Measurements from ENCODE around the gene CLDND2.
A peak's percentile ranks its signal among the peaks of the same experiment; 100 is the strongest.
"Not testable (repeated sequence)": the region's sequence is repeated elsewhere in the genome, so short reads cannot be mapped to it uniquely, and the experiment has no call there.

CLDND2 gene

GRCh38 chr19:51368366-51369282 is at the start of gene CLDND2:
Gene CLDND2 (minus strand): TSS chr19:51369003. CDS start chr19:51368577, 426 bp downstream.
- no peak for DNase-seq (ENCODE audit: low read depth in 2 of 2)

GRCh38 chr19:51417810-51418157 is 49.0 kb upstream of the CLDND2 start:
- no peak for DNase-seq (ENCODE audit: low read depth in 2 of 2)

GRCh38 chr19:51417107-51417809 is 48.5 kb upstream of the CLDND2 start, which contains the start of gene SIGLEC10:
Gene SIGLEC10 (minus strand): TSS chr19:51417642. CDS start chr19:51417581, 61 bp downstream.
- peak; percentile 32 to 52 for DNase-seq (ENCODE audit: low read depth in 2 of 2)

GRCh38 chr19:51416422-51416821 is 47.6 kb upstream of the CLDND2 start:
- DNase-seq (ENCODE audit: low read depth in 2 of 2), result not testable (repeated sequence)

- no peak for DNase-seq (ENCODE audit: low read depth in 2 of 2)
Measured at GRCh38 chr19:51415187-51415586, 46.4 kb upstream of the CLDND2 start.

- DNase-seq (ENCODE audit: low read depth in 2 of 2), result no peak
Measured at GRCh38 chr19:51410950-51411748, 42.3 kb upstream of the CLDND2 start.

- no peak for DNase-seq (ENCODE audit: low read depth in 2 of 2)
Measured at GRCh38 chr19:51407511-51408131, 38.8 kb upstream of the CLDND2 start.

- no peak for DNase-seq (ENCODE audit: low read depth in 2 of 2)
Measured at GRCh38 chr19:51402117-51402516, 33.3 kb upstream of the CLDND2 start.

GRCh38 chr19:51399936-51400335 is 31.1 kb upstream of the CLDND2 start:
- not testable (repeated sequence) for DNase-seq (ENCODE audit: low read depth in 2 of 2)

GRCh38 chr19:51399231-51399630 is 30.4 kb upstream of the CLDND2 start:
- no peak for DNase-seq (ENCODE audit: low read depth in 2 of 2)

- no peak for DNase-seq (ENCODE audit: low read depth in 2 of 2)
Measured at GRCh38 chr19:51398096-51398704, 29.4 kb upstream of the CLDND2 start.

- DNase-seq (ENCODE audit: low read depth in 2 of 2), result not testable (repeated sequence)
Measured at GRCh38 chr19:51397453-51397852, 28.6 kb upstream of the CLDND2 start.

- no peak for DNase-seq (ENCODE audit: low read depth in 2 of 2)
Measured at GRCh38 chr19:51396175-51396574, 27.4 kb upstream of the CLDND2 start.

GRCh38 chr19:51394050-51394836 is 25.4 kb upstream of the CLDND2 start:
- DNase-seq (ENCODE audit: low read depth in 2 of 2), result peak; percentile 92 to 93

- no peak for DNase-seq (ENCODE audit: low read depth in 2 of 2)
Measured at GRCh38 chr19:51392701-51393100, 23.9 kb upstream of the CLDND2 start.

- no peak for DNase-seq (ENCODE audit: low read depth in 2 of 2)
Measured at GRCh38 chr19:51391073-51391611, 22.3 kb upstream of the CLDND2 start.

- DNase-seq (ENCODE audit: low read depth in 2 of 2), result no peak
Measured at GRCh38 chr19:51389143-51389542, 20.3 kb upstream of the CLDND2 start.

- no peak for DNase-seq (ENCODE audit: low read depth in 2 of 2)
Measured at GRCh38 chr19:51387924-51388389, 19.2 kb upstream of the CLDND2 start, which contains the start of gene LIM2. Gene LIM2 (minus strand): TSS chr19:51387974. CDS start chr19:51387443, 531 bp downstream.

GRCh38 chr19:51386882-51387520 is 18.2 kb upstream of the CLDND2 start:
- DNase-seq (ENCODE audit: low read depth in 2 of 2), result no peak

Data from stimulated activated CD4-positive, alpha-beta T cell treated with anti-CD3 and anti-CD28 coated beads, Interleukin-4, amount 100 ng/mL, for 48 hours (primary cell).